ENCODE measurements around the gene ABT1.

- TF ChIP-seq CTCF (conservative IDR thresholded peaks at IDR 0.05) (no peak), EZH2 (IDR thresholded peaks at IDR 0.05; ENCODE audit: low read depth) (no peak)
Measured at GRCh38 chr6:26563488-26563887, 33.3 kb upstream of the ABT1 start.
